Right lobe of liver (tissue), 6 donors: ENCODE results near the gene FCAMR. TPM values are rescaled to one million over a fixed set of nuclear protein-coding genes. Genes with fewer than 3 reads are reported as not detected.

ENCODE experiments used
- ATAC-seq, 4 donors: fragments of 200-7000 bp; cut with Tn5 transposase; one replicate each; pipeline ENCODE4 v1.9.1; 2020; ENCODE audit warnings: mild to moderate bottlenecking in 4 of 4, moderate library complexity in 4 of 4
- DNase-seq, 3 donors: peaks; one replicate each; pipeline ENCODE4 v3.0.0-alpha.2; 2020
- H3K27ac ChIP-seq, 3 donors: fragments of 200-600 bp; one replicate each; pipeline ENCODE4 v1.8.0; 2022
- H3K27me3 ChIP-seq, 2 donors: fragments of 200-600 bp; one replicate each; pipeline ENCODE4 v1.8.0; 2022
- H3K36me3 ChIP-seq, 4 donors: fragments of 200-600 bp; sonication (generic) in 1 of 4; one replicate each; pipeline versions ENCODE4 v1.5.1 to v1.8.0; 2017 to 2022; ENCODE audit warnings: control low read depth in 1 of 4
- H3K4me1 ChIP-seq, 4 donors: fragments of 200-600 bp; sonication (generic) in 1 of 4; one replicate each; pipeline versions ENCODE4 v1.5.1 to v1.8.0; 2017 to 2022; ENCODE audit warnings: control low read depth in 1 of 4
- H3K4me3 ChIP-seq, 3 donors: fragments of 200-600 bp; one replicate each; pipeline ENCODE4 v1.8.0; 2022
- H3K9me3 ChIP-seq, 4 donors: fragments of 200-600 bp; sonication (generic) in 1 of 4; one replicate each; pipeline versions ENCODE4 v1.5.1 to v1.8.0; 2017 to 2022; ENCODE audit warnings: control low read depth in 1 of 4
- CTCF ChIP-seq, 4 donors: fragments of 200-600 bp in 3 of 4; fragments of 450-650 bp in 1 of 4; IDR thresholded peaks; one replicate each; pipeline versions ENCODE4 v1.5.1 to v1.8.0; 2016 to 2022; ENCODE audit warnings: antibody characterized with exemption in 4 of 4, mild to moderate bottlenecking in 2 of 4
- POLR2A ChIP-seq: fragments of 450-650 bp; IDR thresholded peaks from one replicate; pipeline ENCODE4 v1.6.1; 2017; ENCODE audit warnings: antibody characterized with exemption, mild to moderate bottlenecking
- WGBS: methylation state at CpG from one replicate; pipeline ENCODE4 v1.1.6; 2018; ENCODE audit warnings: low coverage, low lambda C conversion rate; ENCODE audit not compliant: insufficient coverage; ENCODE audit errors: missing lambda C conversion rate; 5-methylcytosine and 5-hydroxymethylcytosine counted together
- intact Hi-C, 2 donors: fragments of 100-400 bp; cut with DNase I; formaldehyde crosslinking; loops; one replicate each; pipeline versions ENCODE4 v1.11.2 to v1.14.1; 2022
- total RNA-seq, 6 experiments: library from RNA; depleted of rRNA in 2 of 6; stranded (reverse); fragments of >200 nt in 2 of 6; fragmentation: NEBNext Ultra II Directional in 3 of 6; extraction: Animal tissue kit (Norgen Biotek cat#: 25700) in 3 of 6; gene quantifications; one replicate each; pipeline versions ENCODE4 v1.1.0 to v1.2.4, GENCODE V29; 2016 to 2023
- donor health status: DM: no; HTN: yes; CAD: no.
- donor health status: DM: no; HTN: no; CAD: no.
- donor health status: DM: no; HTN: no; CAD: no.
- donor health status: DM: no; HTN: yes; CAD: no.
- donor health status: DM: no; HTN: yes; CAD: no.

Gene FCAMR
- total RNA-seq, 6 experiments from 2014 or later, result 0.44 to 31.1 (median 2.2) TPM

- WGBS, result 69% methylated on average over 5 of the region's 9 CpGs
- no peak for ATAC-seq
- Histone ChIP-seq H3K4me1 (peaks cover 0 to 22% (median 4%) of the 10 kb centered on the region in 4 donors), H3K27ac (no peak overlapping the region), H3K4me3 (no peak overlapping the region), H3K27me3 (no peaks in the 10 kb centered on the region), H3K9me3 (no peaks in the 10 kb centered on the region), H3K36me3 (peaks cover 0 to 5% (median 0%) of the 10 kb centered on the region in 4 donors)
- DNase-seq, result no peak
- intact Hi-C loops, result loop anchor here (5.0 kb wide), 2 partner anchors 32 to 37 kb away; partner anchors contain the start of gene FCAMR (in 1 of the 2)
- no peak for TF ChIP-seq POLR2A
- TF ChIP-seq CTCF (IDR thresholded peaks at IDR 0.05), result no peak
Measured at GRCh38 chr1:206939841-206940587, 30.2 kb downstream of the FCAMR start.

- Histone ChIP-seq H3K36me3 (peaks cover 0 to 5% (median 0%) of the 10 kb centered on the region in 4 donors), H3K4me1 (peaks cover 0 to 15% (median 4%) of the 10 kb centered on the region in 4 donors), H3K27me3 (no peaks in the 10 kb centered on the region), H3K27ac (no peak overlapping the region), H3K9me3 (no peaks in the 10 kb centered on the region), H3K4me3 (no peak overlapping the region)
- ATAC-seq, result no peak
- TF ChIP-seq CTCF (IDR thresholded peaks at IDR 0.05) (no peak), POLR2A (no peak)
- WGBS, result 90% methylated on average over 3 of the region's 13 CpGs
- intact Hi-C loops, result loop anchor here (5.0 kb wide), 2 partner anchors 33 to 38 kb away; partner anchors contain the start of gene FCAMR (in 1 of the 2)
- DNase-seq, result no peak
Measured at GRCh38 chr1:206939131-206939530, 31.1 kb downstream of the FCAMR start.

GRCh38 chr1:206937425-206937824 is 32.8 kb downstream of the FCAMR start:
- 64% methylated on average over 4 of the region's 6 CpGs for WGBS
- peaks cover 0 to 12% (median 4%) of the 10 kb centered on the region in 4 donors for H3K4me1 ChIP-seq
- H3K9me3 ChIP-seq, result no peaks in the 10 kb centered on the region
- ATAC-seq, result peak in 1 of 4 donors; percentile 9
- no peak for DNase-seq
- no peak overlapping the region for H3K4me3 ChIP-seq
- peaks cover 0 to 5% (median 0%) of the 10 kb centered on the region in 4 donors for H3K36me3 ChIP-seq
- intact Hi-C loops, result loop anchor here (5.0 kb wide), 2 partner anchors 35 to 40 kb away; partner anchors contain the start of gene FCAMR (in 1 of the 2)
- H3K27me3 ChIP-seq, result no peaks in the 10 kb centered on the region
- TF ChIP-seq POLR2A, result no peak
- TF ChIP-seq CTCF (IDR thresholded peaks at IDR 0.05), result no peak
- H3K27ac ChIP-seq, result no peak overlapping the region

- Histone ChIP-seq H3K9me3 (no peaks in the 10 kb centered on the region), H3K27me3 (no peaks in the 10 kb centered on the region), H3K27ac (no peak overlapping the region), H3K4me1 (no peaks in the 10 kb centered on the region), H3K36me3 (peaks cover 0 to 5% (median 0%) of the 10 kb centered on the region in 4 donors), H3K4me3 (no peak overlapping the region)
- ATAC-seq (peak; percentile 95 to 98 (median 96)), DNase-seq (peak; percentile 81 to 84 (median 82))
- 43% methylated on average over 8 of the region's 19 CpGs for WGBS
- intact Hi-C loops, result loop anchor here (5.0 kb wide), 2 partner anchors 37 to 42 kb away; partner anchors contain the start of gene FCAMR (in 1 of the 2)
- TF ChIP-seq POLR2A, result no peak
- TF ChIP-seq CTCF (IDR thresholded peaks at IDR 0.05), result peak; percentile 83 to 98 (median 92)
Measured at GRCh38 chr1:206935491-206936067, 34.7 kb downstream of the FCAMR start.
